ENCODE measurements around the gene BORCS6. TPM values are rescaled to one million over a fixed set of nuclear protein-coding genes. Genes with fewer than 3 reads are reported as not detected.

BORCS6 gene
- total and polyA plus RNA-seq, 2 of the 13 experiments (the other 11 are each of a cell fraction or from before 2014, with no cell fraction given): 2.0 to 5.1 TPM

GRCh38 chr17:8141741-8142140, 48.2 kb downstream of the BORCS6 start:
- WGBS (ENCODE audit: low lambda C conversion rate): 92% methylated on average over 11 of the region's 11 CpGs
- TF ChIP-seq EED (CRISPR knock-in tag; IDR thresholded peaks at IDR 0.05) (no peak), ZNF207 (IDR thresholded peaks at IDR 0.05; ENCODE audit: borderline replicate concordance) (no peak), ZNF766 (CRISPR knock-in tag; IDR thresholded peaks at IDR 0.05; ENCODE audit: borderline replicate concordance) (no peak), AGO1 (IDR thresholded peaks at IDR 0.05; ENCODE audit: low read depth, low read length, poor library complexity, severe bottlenecking) (no peak), SIN3B (IDR thresholded peaks at IDR 0.05; ENCODE audit: low read length) (no peak), ZNF577 (CRISPR knock-in tag; IDR thresholded peaks at IDR 0.05; ENCODE audit: borderline replicate concordance, low read depth) (no peak), ZNF788 (CRISPR knock-in tag; IDR thresholded peaks at IDR 0.05; ENCODE audit: borderline replicate concordance) (no peak), GTF2F1 (IDR thresholded peaks at IDR 0.05; ENCODE audit: low read length) (no peak), NCOA2 (CRISPR knock-in tag; IDR thresholded peaks at IDR 0.05) (no peak)
- TF ChIP-seq, protein P1, sequence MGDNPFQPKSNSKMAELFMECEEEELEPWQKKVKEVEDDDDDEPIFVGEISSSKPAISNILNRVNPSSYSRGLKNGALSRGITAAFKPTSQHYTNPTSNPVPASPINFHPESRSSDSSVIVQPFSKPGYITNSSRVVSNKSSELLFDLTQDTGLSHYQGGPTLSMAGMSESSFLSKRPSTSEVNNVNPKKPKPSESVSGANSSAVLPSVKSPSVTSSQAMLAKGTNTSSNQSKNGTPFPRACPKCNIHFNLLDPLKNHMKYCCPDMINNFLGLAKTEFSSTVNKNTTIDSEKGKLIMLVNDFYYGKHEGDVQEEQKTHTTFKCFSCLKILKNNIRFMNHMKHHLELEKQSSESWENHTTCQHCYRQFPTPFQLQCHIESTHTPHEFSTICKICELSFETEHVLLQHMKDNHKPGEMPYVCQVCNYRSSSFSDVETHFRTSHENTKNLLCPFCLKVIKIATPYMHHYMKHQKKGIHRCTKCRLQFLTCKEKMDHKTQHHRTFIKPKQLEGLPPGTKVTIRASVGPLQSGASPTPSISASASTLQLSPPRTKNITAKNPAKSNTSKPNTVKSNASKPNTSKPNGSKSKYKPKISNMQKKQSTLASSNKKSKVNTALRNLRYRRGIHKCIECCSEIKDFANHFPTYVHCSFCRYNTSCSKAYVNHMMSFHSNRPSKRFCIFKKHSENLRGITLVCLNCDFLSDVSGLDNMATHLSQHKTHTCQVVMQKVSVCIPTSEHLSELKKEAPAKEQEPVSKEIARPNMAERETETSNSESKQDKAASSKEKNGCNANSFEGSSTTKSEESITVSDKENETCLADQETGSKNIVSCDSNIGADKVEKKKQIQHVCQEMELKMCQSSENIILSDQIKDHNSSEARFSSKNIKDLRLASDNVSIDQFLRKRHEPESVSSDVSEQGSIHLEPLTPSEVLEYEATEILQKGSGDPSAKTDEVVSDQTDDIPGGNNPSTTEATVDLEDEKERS (CRISPR knock-in tag; IDR thresholded peaks at IDR 0.05): no peak
- Histone ChIP-seq H3K27ac (ENCODE audit: extremely low read length, insufficient read depth, low read length) (no peak overlapping the region), H3K9me3 (ENCODE audit: low read length) (no peaks in the 10 kb centered on the region), H3K27me3 (ENCODE audit: control insufficient read depth in 1 of 2, insufficient read depth in 2 of 2, low read length in 2 of 2) (no peaks in the 10 kb centered on the region; a peak in 1 of 5 replicates), H3K9ac (ENCODE audit: insufficient read depth, low read depth, low read length) (no peak overlapping the region), H2AFZ (ENCODE audit: low read length) (no peak overlapping the region), H3K79me2 (ENCODE audit: insufficient read depth, low read length) (no peaks in the 10 kb centered on the region), H3K4me2 (ENCODE audit: low read depth, low read length) (no peak overlapping the region), H3K4me1 (ENCODE audit: insufficient read depth, low read length) (peaks cover 25% of the 10 kb centered on the region), H3K36me3 (replicated peaks in 1 of 2; ENCODE audit: control insufficient read depth in 1 of 2, insufficient read depth in 2 of 2, low read length in 2 of 2) (peaks cover 10 to 23% of the 10 kb centered on the region in 2 experiments; a peak in 4 of 5 replicates), H4K20me1 (ENCODE audit: insufficient read depth, low read length) (0 out of 2 replicates have a peak, but pooled peaks cover 3% of the 10 kb centered on the region), H3K4me3 (replicated peaks in 1 of 3; ENCODE audit: insufficient read depth in 1 of 3, low read depth in 2 of 3, low read length in 3 of 3) (no peak overlapping the region)
- no TSS peak for BruUV-seq (replicated peaks)
- in situ Hi-C loops (cut with HindIII; ENCODE audit: extremely low pct_ligation_motif_present, low pct_unique_long_range_greater_than_20kb) (no loop called here), intact Hi-C loops (cut with micrococcal nuclease; ENCODE audit: unreplicated experiment) (no loop called here)
- CTCF ChIA-PET (ENCODE audit: low intra/inter-chr PET ratio, low total read pairs): no interaction called here
- no peak for FAIRE-seq
- ATAC-seq: no peak
- DNase-seq (ENCODE audit: low spot score): no peak
- POLR2A ChIA-PET: interaction anchor here (1.0 to 3.2 kb wide), 3 partner anchors 12 to 22 kb away, joined by 3 to 18 read pairs (median 4); no protein-coding TSS in a partner anchor

Measured in HepG2 (cell line).